ENCODE data around the gene OCA2.

OCA2 gene

GRCh38 chr15:27807335-27807734 lies 291.8 kb downstream of the OCA2 start:
- Histone ChIP-seq H3K27me3 (ENCODE audit: insufficient read depth, low read depth, severe bottlenecking) (no peaks in the 10 kb centered on the region), H3K9me3 (ENCODE audit: severe bottlenecking) (no peaks in the 10 kb centered on the region), H3K36me3 (no peaks in the 10 kb centered on the region), H3K4me3 (ENCODE audit: low read depth, low read length) (no peak overlapping the region), H3K27ac (no peak overlapping the region)
- DNase-seq: no peak
- TF ChIP-seq CTCF (IDR thresholded peaks at IDR 0.05; ENCODE audit: low read depth, low read length): no peak

GRCh38 chr15:27806396-27806795 lies 292.7 kb downstream of the OCA2 start:
- TF ChIP-seq CTCF (IDR thresholded peaks at IDR 0.05; ENCODE audit: low read depth, low read length): no peak
- Histone ChIP-seq H3K9me3 (ENCODE audit: severe bottlenecking) (no peaks in the 10 kb centered on the region), H3K27me3 (ENCODE audit: insufficient read depth, low read depth, severe bottlenecking) (no peaks in the 10 kb centered on the region), H3K4me3 (ENCODE audit: low read depth, low read length) (no peak overlapping the region), H3K27ac (no peak overlapping the region), H3K36me3 (no peaks in the 10 kb centered on the region)
- no peak for DNase-seq

- no peak for TF ChIP-seq CTCF (IDR thresholded peaks at IDR 0.05; ENCODE audit: low read depth, low read length)
- H3K9me3 ChIP-seq (ENCODE audit: severe bottlenecking): no peaks in the 10 kb centered on the region
- no peak overlapping the region for H3K4me3 ChIP-seq (ENCODE audit: low read depth, low read length)
- H3K36me3 ChIP-seq: no peaks in the 10 kb centered on the region
- no peak overlapping the region for H3K27ac ChIP-seq
- no peaks in the 10 kb centered on the region for H3K27me3 ChIP-seq (ENCODE audit: insufficient read depth, low read depth, severe bottlenecking)
- DNase-seq: no peak
These were observed 293.6 kb downstream of the OCA2 start for GRCh38 chr15:27805261-27806220.

- Histone ChIP-seq H3K9me3 (ENCODE audit: severe bottlenecking) (no peaks in the 10 kb centered on the region), H3K4me3 (ENCODE audit: low read depth, low read length) (no peak overlapping the region), H3K27me3 (ENCODE audit: insufficient read depth, low read depth, severe bottlenecking) (no peaks in the 10 kb centered on the region), H3K36me3 (no peaks in the 10 kb centered on the region), H3K27ac (no peak overlapping the region)
- no peak for TF ChIP-seq CTCF (IDR thresholded peaks at IDR 0.05; ENCODE audit: low read depth, low read length)
- DNase-seq: no peak
These were observed 294.4 kb downstream of the OCA2 start for GRCh38 chr15:27804569-27805260.

GRCh38 chr15:27798807-27799206 lies 300.3 kb downstream of the OCA2 start:
- Histone ChIP-seq H3K4me3 (ENCODE audit: low read depth, low read length) (no peak overlapping the region), H3K27ac (no peak overlapping the region), H3K27me3 (ENCODE audit: insufficient read depth, low read depth, severe bottlenecking) (no peaks in the 10 kb centered on the region), H3K9me3 (ENCODE audit: severe bottlenecking) (no peaks in the 10 kb centered on the region), H3K36me3 (no peaks in the 10 kb centered on the region)
- TF ChIP-seq CTCF (IDR thresholded peaks at IDR 0.05; ENCODE audit: low read depth, low read length): no peak
- no peak for DNase-seq
